Hepatocyte (in vitro differentiated cells): ENCODE measurements around the gene ADAM8. TPM values are rescaled to one million over a fixed set of nuclear protein-coding genes. Genes with fewer than 3 reads are reported as not detected.

Source experiments
- DNase-seq: peaks from one replicate; pipeline ENCODE4 v3.0.0-alpha.2; 2016; ENCODE audit warnings: low spot score
- H2AFZ ChIP-seq: fragments of 200-600 bp; sonication (generic); 2 replicates; pipeline ENCODE4 v1.6.0; 2016; ENCODE audit warnings: antibody characterized with exemption, mild to moderate bottlenecking
- H3K27ac ChIP-seq: fragments of 200-600 bp; sonication (generic); 2 replicates; pipeline ENCODE4 v1.5.1; 2016; ENCODE audit warnings: mild to moderate bottlenecking
- H3K27me3 ChIP-seq: fragments of 200-600 bp; sonication (generic); 2 replicates; pipeline ENCODE4 v1.6.1; 2016
- H3K36me3 ChIP-seq: fragments of 200-600 bp; sonication (generic); replicated peaks from 2 replicates; pipeline ENCODE4 v1.5.1; 2016; ENCODE audit warnings: low read depth; ENCODE audit not compliant: insufficient read depth
- H3K4me1 ChIP-seq: fragments of 200-600 bp; sonication (generic); 2 replicates; pipeline ENCODE4 v1.5.1; 2016; ENCODE audit warnings: mild to moderate bottlenecking, moderate library complexity; ENCODE audit not compliant: insufficient read depth
- H3K4me2 ChIP-seq: fragments of 200-600 bp; sonication (generic); 2 replicates; pipeline ENCODE4 v1.6.0; 2016
- H3K4me3 ChIP-seq: fragments of 200-600 bp; sonication (generic); 2 replicates; pipeline ENCODE4 v1.5.1; 2016; ENCODE audit warnings: mild to moderate bottlenecking
- H3K79me2 ChIP-seq: fragments of 200-600 bp; sonication (generic); 2 replicates; pipeline ENCODE4 v1.6.0; 2017; ENCODE audit warnings: mild to moderate bottlenecking
- H3K9me2 ChIP-seq: fragments of 200-600 bp; sonication (generic); replicated peaks from 2 replicates; pipeline ENCODE4 v1.6.0; 2017; ENCODE audit warnings: mild to moderate bottlenecking; ENCODE audit not compliant: insufficient read depth
- H3K9me3 ChIP-seq: fragments of 200-600 bp; sonication (generic); 2 replicates; pipeline ENCODE4 v1.5.1; 2016; ENCODE audit warnings: low read depth, mild to moderate bottlenecking
- H4K20me1 ChIP-seq: fragments of 200-600 bp; sonication (generic); 2 replicates; pipeline ENCODE4 v1.6.0; 2016; ENCODE audit warnings: mild to moderate bottlenecking; ENCODE audit not compliant: insufficient read depth, poor library complexity, severe bottlenecking
- CTCF ChIP-seq: fragments of 200-600 bp; sonication (generic); IDR thresholded peaks from 2 replicates; pipeline ENCODE4 v1.5.1; 2016; ENCODE audit warnings: antibody characterized with exemption, mild to moderate bottlenecking; ENCODE audit not compliant: poor library complexity
- EZH2 ChIP-seq: fragments of 200-600 bp; sonication (generic); IDR thresholded peaks from 2 replicates; pipeline ENCODE4 v1.6.1; 2016; ENCODE audit warnings: antibody characterized with exemption, mild to moderate bottlenecking, borderline replicate concordance
- EZH2phosphoT487 ChIP-seq: fragments of 200-600 bp; sonication (generic); IDR thresholded peaks from one replicate; pipeline ENCODE4 v1.6.1; 2018; ENCODE audit warnings: antibody characterized with exemption, mild to moderate bottlenecking, low read depth, moderate library complexity; ENCODE audit not compliant: unreplicated experiment, severe bottlenecking
- WGBS: methylation state at CpG from one replicate; pipeline ENCODE4 v1.1.6; 2016; ENCODE audit warnings: low lambda C conversion rate; ENCODE audit errors: missing lambda C conversion rate; 5-methylcytosine and 5-hydroxymethylcytosine counted together
- polyA plus RNA-seq: library from polyadenylated mRNA; unstranded; fragments of >200 nt; fragmentation: Nextera tagmentation; extraction: Ambion mirVana; gene quantifications from 2 replicates; pipeline ENCODE4 v1.2.1, GENCODE V29; 2016
- total RNA-seq: library from RNA; depleted of rRNA; stranded (reverse); fragments of >200 nt; gene quantifications from 2 replicates; pipeline ENCODE4 v1.2.3, GENCODE V29; 2014

ADAM8 gene
- total and polyA plus RNA-seq, 2 experiments from 2014 or later, result 1.9 to 3.0 TPM

GRCh38 chr10:133286366-133286765 lies 9.7 kb upstream of the ADAM8 start:
- no peaks in the 10 kb centered on the region for H3K9me2 ChIP-seq
- no peak overlapping the region for H3K4me3 ChIP-seq
- no peak for DNase-seq
- H3K79me2 ChIP-seq, result no peaks in the 10 kb centered on the region
- H2AFZ ChIP-seq, result no peak overlapping the region
- H3K9me3 ChIP-seq, result no peaks in the 10 kb centered on the region
- no peak overlapping the region for H3K27ac ChIP-seq
- 91% methylated on average over 18 of the region's 18 CpGs for WGBS
- H4K20me1 ChIP-seq, result no peaks in the 10 kb centered on the region
- no peaks in the 10 kb centered on the region for H3K27me3 ChIP-seq
- H3K36me3 ChIP-seq, result peaks cover 2% of the 10 kb centered on the region
- no peaks in the 10 kb centered on the region for H3K4me1 ChIP-seq
- TF ChIP-seq EZH2phosphoT487, result no peak
- TF ChIP-seq EZH2, result no peak
- no peak for TF ChIP-seq CTCF
- no peak overlapping the region for H3K4me2 ChIP-seq

GRCh38 chr10:133285217-133285616 lies 8.5 kb upstream of the ADAM8 start:
- WGBS, result 95% methylated on average over 35 of the region's 36 CpGs
- Histone ChIP-seq H4K20me1 (no peaks in the 10 kb centered on the region), H3K4me2 (no peak overlapping the region), H3K9me2 (no peaks in the 10 kb centered on the region), H3K27me3 (no peaks in the 10 kb centered on the region), H3K4me3 (no peak overlapping the region), H3K9me3 (no peaks in the 10 kb centered on the region), H2AFZ (no peak overlapping the region), H3K4me1 (no peaks in the 10 kb centered on the region), H3K36me3 (no peaks in the 10 kb centered on the region), H3K27ac (no peak overlapping the region), H3K79me2 (no peaks in the 10 kb centered on the region)
- TF ChIP-seq EZH2 (no peak), EZH2phosphoT487 (no peak), CTCF (no peak)
- no peak for DNase-seq

GRCh38 chr10:133283931-133284330 lies 7.3 kb upstream of the ADAM8 start:
- H3K4me2 ChIP-seq, result no peak overlapping the region
- no peaks in the 10 kb centered on the region for H3K36me3 ChIP-seq
- H2AFZ ChIP-seq, result no peak overlapping the region
- H3K27me3 ChIP-seq, result no peaks in the 10 kb centered on the region
- H3K79me2 ChIP-seq, result no peaks in the 10 kb centered on the region
- DNase-seq, result no peak
- H3K27ac ChIP-seq, result no peak overlapping the region
- H3K9me3 ChIP-seq, result no peaks in the 10 kb centered on the region
- no peaks in the 10 kb centered on the region for H3K9me2 ChIP-seq
- 98% methylated on average over 24 of the region's 24 CpGs for WGBS
- no peak for TF ChIP-seq EZH2
- TF ChIP-seq CTCF, result no peak
- no peak for TF ChIP-seq EZH2phosphoT487
- no peak overlapping the region for H3K4me3 ChIP-seq
- no peaks in the 10 kb centered on the region for H4K20me1 ChIP-seq
- H3K4me1 ChIP-seq, result peaks cover 6% of the 10 kb centered on the region

GRCh38 chr10:133282846-133283390 lies 6.2 kb upstream of the ADAM8 start:
- no peak for DNase-seq
- peaks cover 15% of the 10 kb centered on the region for H3K4me1 ChIP-seq
- TF ChIP-seq EZH2 (no peak), EZH2phosphoT487 (no peak), CTCF (no peak)
- H3K36me3 ChIP-seq, result no peaks in the 10 kb centered on the region
- H3K4me3 ChIP-seq, result no peak overlapping the region
- no peaks in the 10 kb centered on the region for H4K20me1 ChIP-seq
- no peak overlapping the region for H2AFZ ChIP-seq
- 96% methylated on average over 24 of the region's 24 CpGs for WGBS
- H3K79me2 ChIP-seq, result no peaks in the 10 kb centered on the region
- no peak overlapping the region for H3K4me2 ChIP-seq
- no peaks in the 10 kb centered on the region for H3K9me2 ChIP-seq
- no peaks in the 10 kb centered on the region for H3K9me3 ChIP-seq
- no peak overlapping the region for H3K27ac ChIP-seq
- H3K27me3 ChIP-seq, result no peaks in the 10 kb centered on the region
